NCI-H345 treated with DMSO at 0.1 percent for 48 hours (cell line): ENCODE data around the gene HMCN1.
A peak's percentile ranks its signal among the peaks of the same experiment; 100 is the strongest.

ENCODE experiments used
- DNase-seq: peaks from one replicate; lab custom pipeline; 2025; ENCODE audit not compliant: unreplicated experiment; lab: John Stamatoyannopoulos, UW

The HMCN1 gene

DNA sequence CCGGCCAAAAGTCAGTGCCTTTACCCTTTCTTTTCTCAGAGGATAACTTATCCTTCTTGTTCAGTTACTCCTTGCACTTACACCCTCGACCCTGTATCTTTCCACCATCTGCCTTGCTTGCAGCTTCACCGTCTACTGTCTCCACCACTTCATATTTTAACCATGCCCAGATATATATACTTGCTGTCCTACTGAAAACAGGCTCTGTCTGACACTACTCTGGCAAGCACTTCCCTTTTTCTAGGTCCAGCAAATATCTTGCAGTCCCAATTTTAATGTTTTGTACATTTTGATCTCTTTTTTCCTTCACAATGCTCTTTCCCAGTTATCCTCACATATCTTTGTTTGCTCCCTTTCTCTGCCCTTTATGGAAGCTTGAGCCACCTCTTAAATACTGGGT is 332.2 kb downstream of the HMCN1 start:
- DNase-seq = no peak

DNA sequence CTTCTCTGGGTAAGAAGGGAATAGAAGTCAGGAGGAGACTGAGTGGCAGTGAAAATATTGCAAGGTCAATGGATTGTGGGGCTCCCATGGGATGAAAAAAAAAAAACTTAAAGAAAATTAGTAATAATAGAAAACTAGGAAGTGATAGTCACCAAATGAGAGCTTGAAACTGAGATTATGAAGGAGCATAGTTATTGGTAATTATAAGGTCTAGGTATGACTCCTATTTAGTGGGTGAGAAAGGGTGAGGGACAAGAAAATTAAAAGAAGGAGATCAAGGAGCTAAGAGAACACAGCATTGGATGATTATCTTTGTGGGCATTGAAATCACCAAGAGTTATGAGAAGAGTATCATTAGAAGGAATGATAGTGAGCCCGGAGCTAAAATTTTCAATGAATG is 339.5 kb downstream of the HMCN1 start:
- DNase-seq = no peak

DNA sequence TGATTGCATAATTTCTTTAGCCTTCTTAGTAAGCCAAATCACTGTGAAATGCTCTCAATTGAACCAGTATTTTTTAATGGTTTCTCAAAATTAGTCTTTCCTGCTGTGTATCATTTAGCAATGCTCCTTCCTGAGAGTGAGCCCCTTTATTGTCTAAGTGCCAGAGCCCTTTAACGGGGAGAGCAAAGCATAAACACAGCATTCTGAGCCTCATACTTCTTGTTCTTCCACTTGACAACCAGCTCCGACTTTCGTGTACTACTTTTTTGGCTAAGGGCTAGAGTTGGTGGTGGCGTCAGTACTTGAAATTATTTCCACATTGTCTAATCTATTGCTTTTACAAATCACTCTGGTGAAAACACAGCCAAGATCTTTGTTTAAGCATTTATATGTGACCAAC is 341.8 kb downstream of the HMCN1 start:
- no peak for DNase-seq

DNA sequence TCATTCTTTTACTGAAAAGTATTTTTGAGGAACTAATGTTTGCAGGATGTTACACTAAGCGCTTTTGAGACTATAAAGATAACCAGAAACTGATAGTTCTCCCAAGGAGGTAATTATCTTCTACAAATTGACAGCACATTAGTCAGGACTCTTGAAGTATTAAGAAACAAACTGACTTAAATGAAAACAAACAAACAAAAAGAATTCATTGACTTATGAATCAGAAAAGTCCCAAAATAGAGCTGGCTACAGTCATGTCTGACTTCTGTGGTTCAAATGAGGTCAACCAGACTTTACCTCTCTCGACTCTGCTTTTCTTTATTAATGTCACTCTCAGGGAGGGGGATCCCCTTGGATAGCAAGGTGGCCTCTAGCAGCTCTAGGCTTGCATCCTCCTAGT is 344.1 kb downstream of the HMCN1 start:
- no peak for DNase-seq

DNA sequence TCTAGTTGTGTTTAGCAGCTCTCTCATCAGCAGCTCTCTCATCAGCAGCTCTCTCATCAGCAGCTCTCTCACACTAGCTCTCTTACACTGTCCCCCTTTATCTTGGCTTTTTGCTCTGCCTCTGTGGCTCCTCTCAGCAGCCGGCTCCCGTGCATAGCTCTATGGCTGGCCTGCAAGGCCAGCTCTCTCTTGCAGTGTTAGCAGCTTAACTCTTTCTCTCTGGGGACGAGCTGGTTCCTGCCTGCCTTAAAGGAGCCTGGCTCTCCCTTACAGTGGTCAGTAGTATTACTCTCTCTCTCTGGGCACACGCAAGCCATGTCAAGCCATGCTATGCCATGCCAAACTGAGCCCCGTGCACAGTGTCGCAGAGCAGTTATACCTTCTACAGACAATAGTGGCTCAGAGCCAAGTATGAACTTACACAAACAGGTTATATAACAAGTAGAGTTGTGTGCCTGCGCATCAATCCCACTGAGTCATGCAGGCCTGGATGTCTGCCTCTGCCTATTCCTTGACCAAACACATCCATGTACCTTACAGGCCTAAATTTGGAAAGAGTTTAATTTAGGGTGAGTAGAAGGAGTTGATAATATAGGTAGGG is 345.0 kb downstream of the HMCN1 start:
- no peak for DNase-seq

DNA sequence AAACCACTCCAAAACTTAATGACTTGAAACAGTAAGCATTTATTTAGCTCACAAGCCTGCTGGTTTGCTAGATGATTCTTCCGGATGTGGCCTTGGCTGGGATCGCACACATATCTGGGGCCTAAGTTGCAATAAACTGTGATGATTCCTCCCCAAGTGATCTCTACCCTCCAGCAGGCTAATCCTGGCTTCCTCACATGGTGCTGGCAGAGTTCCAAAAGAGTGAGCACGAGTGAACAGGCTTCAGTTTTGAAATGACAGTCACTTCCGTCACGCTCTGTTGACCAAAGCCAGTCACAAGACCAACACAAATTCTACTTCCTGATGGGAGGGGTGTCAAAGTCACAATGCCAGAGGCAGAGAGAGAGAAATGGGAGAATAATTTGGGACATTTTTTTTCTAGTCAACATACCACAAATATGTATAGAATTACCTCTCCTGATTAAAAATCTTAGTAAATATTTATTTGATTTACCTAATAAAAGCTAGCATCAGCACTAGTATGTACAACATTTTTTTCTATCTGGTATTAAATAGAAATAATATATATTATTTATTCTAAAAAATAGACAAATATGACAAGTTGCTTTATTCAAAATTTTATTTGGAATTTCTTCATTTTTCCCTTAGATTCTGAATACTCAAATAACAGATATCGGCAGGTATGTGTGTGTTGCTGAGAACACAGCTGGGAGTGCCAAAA is 348.2 kb downstream of the HMCN1 start:
- DNase-seq = peak; percentile 94

DNA sequence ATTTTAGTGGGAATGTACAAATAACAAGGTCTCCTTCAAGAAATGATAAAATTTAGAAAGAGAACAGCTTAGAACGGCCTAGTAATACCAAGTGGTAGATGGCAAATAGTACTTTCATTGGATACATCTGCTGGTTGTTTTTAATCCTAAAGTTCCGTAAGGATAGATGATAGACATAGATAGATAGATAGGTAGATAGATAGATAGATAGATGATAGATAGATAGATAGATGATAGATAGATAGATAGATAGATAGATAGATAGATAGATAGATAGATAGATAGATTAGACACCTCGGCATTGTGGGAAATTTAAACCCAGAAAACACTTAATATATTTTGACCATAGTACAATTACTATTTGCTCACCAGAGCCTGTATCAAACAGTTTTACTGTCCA is 352.4 kb downstream of the HMCN1 start:
- DNase-seq = no peak

DNA sequence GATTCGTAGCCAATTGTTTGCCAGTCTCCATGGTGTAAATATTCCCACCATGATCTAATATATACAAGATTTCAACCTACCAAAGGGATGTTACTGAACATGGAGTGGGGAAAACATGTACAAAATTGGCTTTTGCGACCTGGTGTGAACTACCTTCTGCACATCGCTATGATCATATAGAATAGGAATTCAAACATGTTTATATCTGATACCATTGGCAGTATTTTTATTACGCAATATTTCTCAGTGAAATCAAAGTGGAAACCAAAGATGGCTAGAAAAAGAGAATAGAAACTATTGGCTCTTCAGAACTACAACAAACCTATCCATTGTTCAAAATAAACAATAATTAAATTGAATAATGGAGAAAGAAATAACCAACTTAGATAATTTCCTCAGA is 355.7 kb downstream of the HMCN1 start:
- no peak for DNase-seq

DNA sequence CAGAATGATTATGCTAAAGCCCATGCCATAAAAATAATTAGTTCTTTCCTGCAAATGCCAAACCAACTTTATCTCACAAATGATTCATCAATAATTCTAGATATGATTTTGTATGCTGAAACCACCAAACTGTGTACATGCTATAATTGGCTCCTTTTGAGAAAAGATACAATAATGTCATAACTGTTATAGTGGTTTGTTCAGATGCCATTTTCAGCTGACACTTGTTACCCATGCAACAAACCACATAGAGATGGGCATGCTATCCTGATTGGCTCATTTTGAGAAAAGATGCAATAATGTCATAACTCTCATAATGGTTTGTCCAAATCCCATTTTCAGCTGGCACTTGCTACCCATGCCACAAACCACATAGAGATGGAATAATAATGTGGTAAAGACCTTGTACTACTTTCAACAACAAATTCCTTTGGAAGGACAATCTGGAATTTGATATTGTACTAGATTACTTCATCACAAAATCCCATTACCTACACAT is 357.1 kb downstream of the HMCN1 start:
- DNase-seq = no peak

DNA sequence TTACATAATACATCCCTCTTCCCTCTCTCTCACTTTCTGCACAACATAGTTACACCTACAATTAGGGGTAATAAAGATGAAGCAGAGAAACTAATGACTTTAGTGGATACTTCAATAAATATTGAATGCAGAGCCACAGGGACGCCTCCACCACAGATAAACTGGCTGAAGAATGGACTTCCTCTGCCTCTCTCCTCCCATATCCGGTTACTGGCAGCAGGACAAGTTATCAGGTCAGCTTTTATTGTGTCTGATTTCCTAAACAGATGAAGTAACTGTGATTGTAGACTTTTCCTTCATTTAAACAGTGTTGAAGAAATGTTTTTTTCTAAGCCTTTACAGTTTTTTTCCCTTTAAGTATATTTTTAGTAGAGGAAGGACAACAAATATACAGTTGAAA is 359.2 kb downstream of the HMCN1 start:
- DNase-seq = no peak

DNA sequence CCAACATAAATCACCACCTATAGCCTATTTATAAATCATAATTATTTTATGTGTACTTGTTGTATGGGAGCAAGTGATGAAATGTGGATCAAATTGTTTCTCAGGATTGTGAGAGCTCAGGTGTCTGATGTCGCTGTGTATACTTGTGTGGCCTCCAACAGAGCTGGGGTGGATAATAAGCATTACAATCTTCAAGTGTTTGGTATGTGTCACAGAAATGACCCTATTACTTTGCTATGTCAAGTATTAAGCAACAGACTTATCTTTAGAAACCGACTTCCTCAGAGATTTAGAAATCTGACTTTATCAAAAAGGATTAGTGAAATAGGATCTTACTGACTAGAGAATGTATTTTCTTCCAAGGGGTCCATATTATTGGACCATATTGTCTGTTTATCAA is 360.0 kb downstream of the HMCN1 start:
- no peak for DNase-seq

DNA sequence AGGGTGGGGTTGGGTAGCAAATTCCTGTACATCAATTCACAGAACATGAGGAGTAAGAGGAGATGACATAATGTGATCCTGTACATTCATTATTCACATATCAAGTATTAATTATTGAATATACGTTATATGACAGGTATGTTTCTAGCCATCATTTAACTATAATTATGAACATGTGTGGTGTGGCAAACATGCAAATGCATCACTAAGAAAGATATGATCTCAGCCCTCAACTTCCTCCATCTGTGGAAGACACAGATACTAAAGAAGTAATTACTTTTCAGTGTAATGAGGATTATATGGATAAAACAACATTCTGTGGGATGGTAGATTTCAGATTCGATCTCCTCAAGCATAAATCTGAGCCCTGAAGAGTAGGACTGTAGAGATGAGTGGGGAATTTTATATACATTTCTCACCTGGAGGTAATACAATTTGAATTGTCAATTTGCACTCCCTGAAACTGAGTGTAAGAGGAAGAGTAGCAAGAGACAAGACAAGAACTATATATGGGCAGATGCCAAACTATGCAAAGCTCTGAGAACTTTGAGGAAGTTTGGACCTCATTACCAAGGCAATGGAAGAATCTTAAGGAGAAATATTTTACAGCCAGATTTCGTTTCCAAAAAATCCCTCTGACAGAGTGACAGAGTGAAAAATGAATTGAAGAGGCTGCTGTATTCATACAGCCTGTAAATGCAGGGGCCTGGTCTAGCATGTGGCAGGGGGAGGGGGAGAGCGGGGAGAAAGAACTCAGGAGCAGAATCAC is 365.3 kb downstream of the HMCN1 start:
- DNase-seq = no peak

DNA sequence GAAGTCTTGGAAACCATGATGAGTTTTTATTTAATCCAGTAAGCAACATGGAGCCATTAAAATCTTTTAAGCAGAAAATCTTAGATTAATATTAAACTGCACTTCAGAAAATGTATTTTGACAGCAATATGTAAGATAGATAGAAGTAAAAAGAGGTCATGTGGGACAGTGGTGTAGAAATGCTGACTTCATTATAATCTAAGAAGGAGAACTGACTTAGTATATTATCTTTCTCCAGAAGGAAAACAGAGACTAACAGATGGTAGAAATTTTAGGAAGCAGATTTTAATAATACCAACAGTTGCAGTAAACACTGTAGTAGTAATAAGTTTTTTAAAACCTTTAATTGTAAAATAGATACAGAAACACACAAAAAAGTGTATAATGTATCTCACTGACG is 367.9 kb downstream of the HMCN1 start:
- DNase-seq = no peak

DNA sequence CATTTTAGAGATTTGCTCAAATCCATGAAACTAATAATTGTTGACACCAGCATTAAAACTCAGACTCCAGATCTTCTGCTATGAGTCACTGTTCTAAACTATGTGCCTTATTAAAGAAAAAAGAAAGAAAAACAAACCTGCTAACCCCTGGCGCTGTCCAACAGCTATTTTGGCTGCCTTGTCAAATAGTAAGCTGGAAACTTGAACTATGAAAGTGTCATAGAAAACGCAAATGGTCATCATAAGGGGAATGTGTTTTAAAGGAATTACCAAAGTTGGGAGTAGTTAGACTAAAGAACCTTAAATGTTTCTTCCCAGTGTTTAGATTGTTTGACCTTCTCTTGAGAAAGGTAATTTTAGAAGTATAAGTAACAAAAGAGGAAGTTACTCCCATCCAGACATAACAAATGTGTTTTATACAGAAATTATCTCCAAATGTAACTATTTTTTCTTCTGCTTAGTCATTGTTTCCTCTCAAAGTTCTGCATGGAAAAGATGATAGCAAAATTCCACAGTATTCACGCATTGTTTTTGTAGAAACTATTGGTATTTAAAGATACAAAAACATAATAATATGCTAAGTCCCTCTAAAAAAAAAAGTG is 368.5 kb downstream of the HMCN1 start:
- DNase-seq = no peak

DNA sequence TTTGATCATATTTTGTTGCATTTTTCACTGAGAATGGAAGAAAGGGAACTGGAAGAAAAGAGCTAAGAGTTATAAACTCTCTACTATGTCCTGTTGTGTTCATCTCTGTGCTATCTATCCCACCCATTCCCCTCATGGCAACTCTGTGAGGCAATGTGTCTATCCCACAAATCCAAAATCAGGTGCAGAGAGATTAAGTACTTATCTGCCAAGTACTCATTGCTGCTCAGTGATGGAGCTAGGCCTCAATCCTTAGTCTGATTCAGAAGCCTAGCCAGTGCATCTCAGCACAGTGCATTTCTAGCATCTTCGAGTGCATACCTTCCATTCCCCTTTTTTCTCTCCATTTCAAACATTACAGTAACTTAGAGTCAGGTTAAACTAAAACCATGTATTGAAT is 370.3 kb downstream of the HMCN1 start:
- no peak for DNase-seq

DNA sequence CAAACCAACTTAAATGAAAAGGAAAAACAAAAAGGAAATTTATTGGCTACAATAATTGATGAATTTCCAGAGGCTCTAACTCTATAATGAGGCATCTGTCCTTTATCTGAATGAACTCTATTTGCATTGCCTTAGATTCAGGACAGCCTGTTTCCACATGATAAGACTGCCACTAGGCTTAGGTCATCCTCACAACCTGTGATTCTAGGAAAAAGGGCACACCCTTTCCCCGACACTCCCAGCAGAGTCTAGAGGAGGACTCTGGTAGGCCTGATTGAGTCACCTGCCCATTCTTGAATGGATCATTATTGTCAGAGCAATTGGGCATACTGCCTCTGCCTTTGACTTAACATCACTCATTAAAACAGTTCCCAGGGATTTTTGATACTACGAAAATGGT is 378.1 kb downstream of the HMCN1 start:
- DNase-seq = no peak

DNA sequence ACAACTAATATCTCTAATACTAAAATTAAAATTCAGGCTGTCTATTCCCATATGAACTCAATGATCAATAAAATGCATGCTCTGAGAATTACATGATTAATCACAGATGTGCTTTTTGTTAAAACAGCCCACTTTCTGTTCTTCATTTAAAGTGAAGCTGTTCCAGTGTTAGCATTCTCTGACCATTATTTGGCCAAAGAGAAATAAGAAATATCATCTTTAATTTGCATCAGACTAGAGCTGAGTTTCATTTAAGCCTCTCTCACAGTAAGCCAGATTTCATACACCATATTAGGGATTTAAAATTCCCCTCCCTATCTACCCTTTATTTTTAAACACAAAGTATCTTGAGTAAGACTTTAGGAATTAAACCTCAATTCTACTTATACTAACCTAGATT is 379.3 kb downstream of the HMCN1 start:
- no peak for DNase-seq

DNA sequence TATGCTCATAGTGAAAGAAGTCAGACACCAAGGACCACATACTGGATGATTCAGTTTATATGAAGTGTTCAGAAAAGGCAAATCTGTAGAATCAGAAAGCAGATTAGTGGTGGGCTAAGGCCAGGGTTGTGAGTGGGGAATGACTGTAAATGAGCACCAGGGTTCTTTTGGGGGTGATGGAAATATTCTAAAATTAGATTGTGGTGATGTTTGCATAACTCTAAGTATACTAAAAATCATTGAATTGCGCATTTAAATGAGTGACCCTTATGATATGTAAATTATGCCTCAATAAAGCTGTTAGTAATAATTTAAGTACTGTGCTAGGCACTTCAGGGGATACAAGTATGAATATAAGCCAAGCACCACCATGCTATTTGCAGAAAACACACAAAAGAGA is 384.5 kb downstream of the HMCN1 start:
- no peak for DNase-seq

DNA sequence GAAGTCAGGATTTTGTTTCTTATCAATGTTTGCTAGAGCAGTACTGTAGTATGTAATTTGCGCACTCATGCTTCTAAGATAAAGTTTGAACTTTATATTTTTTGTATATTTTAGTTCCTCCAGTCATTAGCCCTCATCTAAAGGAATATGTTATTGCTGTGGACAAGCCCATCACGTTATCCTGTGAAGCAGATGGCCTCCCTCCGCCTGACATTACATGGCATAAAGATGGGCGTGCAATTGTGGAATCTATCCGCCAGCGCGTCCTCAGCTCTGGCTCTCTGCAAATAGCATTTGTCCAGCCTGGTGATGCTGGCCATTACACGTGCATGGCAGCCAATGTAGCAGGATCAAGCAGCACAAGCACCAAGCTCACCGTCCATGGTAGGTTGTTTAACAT is 388.6 kb downstream of the HMCN1 start:
- DNase-seq = no peak

DNA sequence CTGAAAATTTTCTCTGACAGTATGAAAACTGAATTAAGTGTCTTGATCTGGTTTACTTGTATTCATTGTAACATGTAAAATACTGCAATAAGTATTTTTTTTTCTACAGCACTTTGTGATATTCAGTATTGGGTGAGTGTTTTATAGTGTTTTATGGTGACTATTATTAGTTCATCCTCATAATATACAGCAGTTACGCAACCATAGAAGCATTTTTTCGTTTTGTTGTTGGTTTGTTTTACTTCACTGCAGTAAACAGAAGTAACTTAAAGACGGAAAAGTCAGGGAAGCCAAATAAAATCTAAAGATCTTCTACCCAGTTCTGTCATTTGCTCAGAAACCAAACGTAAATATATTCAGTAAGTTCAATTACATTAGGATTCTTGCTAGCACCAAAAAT is 390.8 kb downstream of the HMCN1 start:
- no peak for DNase-seq

DNA sequence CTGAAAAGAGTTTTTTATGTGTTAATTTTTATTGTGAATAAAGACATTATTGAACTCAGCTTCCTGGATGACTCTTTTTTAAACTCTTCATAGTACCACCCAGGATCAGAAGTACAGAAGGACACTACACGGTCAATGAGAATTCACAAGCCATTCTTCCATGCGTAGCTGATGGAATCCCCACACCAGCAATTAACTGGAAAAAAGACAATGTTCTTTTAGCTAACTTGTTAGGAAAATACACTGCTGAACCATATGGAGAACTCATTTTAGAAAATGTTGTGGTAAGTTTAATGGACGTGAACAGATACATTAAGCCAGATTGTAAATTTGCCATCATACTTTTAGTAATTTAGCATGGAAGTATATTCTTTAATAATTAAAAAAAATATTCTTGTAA is 391.3 kb downstream of the HMCN1 start:
- DNase-seq = no peak

DNA sequence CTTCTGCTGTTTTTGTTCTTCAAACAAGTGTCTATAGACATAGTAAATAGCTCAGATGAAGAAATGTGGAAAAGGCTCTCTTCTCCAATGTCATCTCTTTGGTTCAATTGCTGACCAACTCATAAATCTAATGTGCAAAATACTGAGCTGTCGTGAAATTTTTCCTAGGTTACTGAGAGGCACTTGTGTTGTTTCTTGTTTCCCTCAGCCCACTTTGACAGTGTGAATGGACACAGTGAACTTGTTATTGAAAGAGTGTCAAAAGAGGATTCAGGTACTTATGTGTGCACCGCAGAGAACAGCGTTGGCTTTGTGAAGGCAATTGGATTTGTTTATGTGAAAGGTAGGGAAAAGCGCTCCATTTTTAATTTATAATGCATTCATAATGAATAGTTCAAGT is 395.6 kb downstream of the HMCN1 start:
- DNase-seq = no peak
